Chondrocyte (in vitro differentiated cells): ENCODE results near the gene TRIM17. TPM values are rescaled to one million over a fixed set of nuclear protein-coding genes. Genes with fewer than 3 reads are reported as not detected.

Source experiments
- DNase-seq: peaks from one replicate; pipeline ENCODE4 v3.0.0; 2021; ENCODE audit warnings: mixed read lengths, low spot score
- H3K27ac Mint-ChIP-seq: one replicate; pipeline ENCODE4 v1.8.0; 2021; ENCODE audit warnings: mild to moderate bottlenecking, moderate library complexity, mixed read lengths; ENCODE audit not compliant: unreplicated experiment
- H3K27me3 Mint-ChIP-seq: 2 replicates; pipeline ENCODE4 v1.8.0; 2021; ENCODE audit warnings: low read depth, mixed read lengths
- H3K36me3 Mint-ChIP-seq: 2 replicates; pipeline ENCODE4 v1.8.0; 2021; ENCODE audit warnings: low read depth, mixed read lengths
- H3K4me1 Mint-ChIP-seq: 2 replicates; pipeline ENCODE4 v1.8.0; 2021; ENCODE audit warnings: low read depth, mild to moderate bottlenecking, mixed read lengths
- H3K4me3 Mint-ChIP-seq: one replicate; pipeline ENCODE4 v1.8.0; 2021; ENCODE audit warnings: mild to moderate bottlenecking, moderate library complexity, mixed read lengths; ENCODE audit not compliant: unreplicated experiment
- H3K9me3 Mint-ChIP-seq: 2 replicates; pipeline ENCODE4 v1.8.0; 2021; ENCODE audit warnings: low read depth, mixed read lengths
- CTCF ChIP-seq: fragments of 200-600 bp; sonication (generic); IDR thresholded peaks from 2 replicates; pipeline ENCODE4 v1.5.0; 2021; ENCODE audit warnings: antibody characterized with exemption, mild to moderate bottlenecking, moderate library complexity
- total RNA-seq: library from RNA; stranded (reverse); gene quantifications from 3 replicates; pipeline ENCODE4 v1.2.1, GENCODE V29; 2021

Gene TRIM17
- total RNA-seq, 1 donor from 2014 or later: 0.35 TPM

- Mint-ChIP-seq H3K4me3 (peak overlapping the region; percentile 92), H3K4me1 (peaks cover 30% of the 10 kb centered on the region), H3K36me3 (peaks cover 2% of the 10 kb centered on the region), H3K9me3 (no peaks in the 10 kb centered on the region), H3K27ac (peak overlapping the region; percentile 98), H3K27me3 (peaks cover 5% of the 10 kb centered on the region)
- DNase-seq: no peak
- no peak for TF ChIP-seq CTCF
Measured at GRCh38 chr1:228457017-228457395, 40.3 kb upstream of the TRIM17 start.

DNA sequence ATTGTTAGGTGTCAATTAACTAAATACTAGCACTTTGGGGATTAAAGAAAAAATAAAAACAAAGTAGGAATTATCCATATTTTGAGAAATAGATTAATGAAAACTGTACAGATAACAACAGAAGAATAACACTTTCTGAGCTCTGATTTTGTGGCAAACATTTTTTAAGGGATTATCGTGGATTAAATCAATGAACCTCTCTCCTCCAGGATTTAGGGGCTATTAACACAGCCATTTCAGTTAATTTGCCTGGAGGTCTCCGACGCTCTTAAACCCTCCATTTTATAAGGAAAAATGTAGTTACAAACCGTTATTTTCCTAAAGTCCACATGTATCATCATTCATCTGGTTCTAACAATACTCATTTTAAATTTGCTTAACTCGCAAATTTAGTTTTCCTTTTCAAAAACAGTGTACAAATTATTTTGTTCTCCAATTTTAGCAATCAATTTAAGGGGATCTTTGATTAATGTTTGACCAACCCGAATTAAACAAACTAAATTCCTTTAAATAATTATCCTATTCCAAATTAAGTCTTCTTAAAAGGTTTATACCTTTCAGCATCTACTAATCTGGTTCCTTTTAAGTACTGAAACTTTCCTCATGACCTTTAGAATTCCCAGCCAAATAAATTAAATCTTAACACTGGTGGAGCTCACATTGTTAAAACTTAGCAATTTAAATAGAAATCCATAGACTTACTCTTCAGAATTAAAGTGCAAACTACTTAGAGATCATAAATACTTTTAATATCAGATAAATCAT, 39.8 kb upstream of the TRIM17 start:
- H3K4me3 Mint-ChIP-seq: peak overlapping the region; percentile 92
- H3K36me3 Mint-ChIP-seq: peaks cover 2% of the 10 kb centered on the region
- H3K9me3 Mint-ChIP-seq: no peaks in the 10 kb centered on the region
- peak overlapping the region; percentile 98 for H3K27ac Mint-ChIP-seq
- TF ChIP-seq CTCF: no peak
- no peak for DNase-seq
- H3K4me1 Mint-ChIP-seq: peaks cover 30% of the 10 kb centered on the region
- peaks cover 1% of the 10 kb centered on the region for H3K27me3 Mint-ChIP-seq

- no peak for DNase-seq
- no peaks in the 10 kb centered on the region for H3K27me3 Mint-ChIP-seq
- H3K4me3 Mint-ChIP-seq: peak overlapping the region; percentile 19
- peaks cover 30% of the 10 kb centered on the region for H3K4me1 Mint-ChIP-seq
- no peak overlapping the region for H3K27ac Mint-ChIP-seq
- H3K9me3 Mint-ChIP-seq: no peaks in the 10 kb centered on the region
- peak; percentile 74 for TF ChIP-seq CTCF
- peaks cover 2% of the 10 kb centered on the region for H3K36me3 Mint-ChIP-seq
Measured at GRCh38 chr1:228455715-228456114, 39.1 kb upstream of the TRIM17 start.

GRCh38 chr1:228454238-228454637, 37.6 kb upstream of the TRIM17 start:
- H3K36me3 Mint-ChIP-seq: peaks cover 2% of the 10 kb centered on the region
- H3K27ac Mint-ChIP-seq: no peak overlapping the region
- H3K9me3 Mint-ChIP-seq: no peaks in the 10 kb centered on the region
- TF ChIP-seq CTCF: no peak
- peaks cover 28% of the 10 kb centered on the region for H3K4me1 Mint-ChIP-seq
- no peak for DNase-seq
- no peak overlapping the region for H3K4me3 Mint-ChIP-seq
- H3K27me3 Mint-ChIP-seq: no peaks in the 10 kb centered on the region

- Mint-ChIP-seq H3K9me3 (no peaks in the 10 kb centered on the region), H3K27ac (no peak overlapping the region), H3K4me3 (no peak overlapping the region), H3K36me3 (peaks cover 2% of the 10 kb centered on the region), H3K27me3 (no peaks in the 10 kb centered on the region), H3K4me1 (peaks cover 27% of the 10 kb centered on the region)
- no peak for DNase-seq
- TF ChIP-seq CTCF: no peak
Measured at GRCh38 chr1:228453614-228454013, 37.0 kb upstream of the TRIM17 start.
